Measurements from ENCODE around the gene PPP2R2B. TPM values are rescaled to one million over a fixed set of nuclear protein-coding genes. Genes with fewer than 3 reads are reported as not detected.

Gene PPP2R2B
- total RNA-seq, 1 donor from 2014 or later: 0.35 TPM

- H3K27me3 Mint-ChIP-seq (ENCODE audit: low read depth): peaks cover 10% of the 10 kb centered on the region
- no peak overlapping the region for H3K4me3 Mint-ChIP-seq (ENCODE audit: unreplicated experiment)
- DNase-seq (ENCODE audit: low spot score): no peak
- H3K9me3 Mint-ChIP-seq (ENCODE audit: low read depth): peaks cover 2% of the 10 kb centered on the region
- no peaks in the 10 kb centered on the region for H3K4me1 Mint-ChIP-seq (ENCODE audit: low read depth)
- H3K36me3 Mint-ChIP-seq (ENCODE audit: low read depth): no peaks in the 10 kb centered on the region
- H3K27ac Mint-ChIP-seq (ENCODE audit: unreplicated experiment): no peak overlapping the region
- TF ChIP-seq CTCF (IDR thresholded peaks at IDR 0.05): no peak
Measured at GRCh38 chr5:146828385-146828784, 50.2 kb downstream of the PPP2R2B start.

- Mint-ChIP-seq H3K4me3 (ENCODE audit: unreplicated experiment) (no peak overlapping the region), H3K27ac (ENCODE audit: unreplicated experiment) (no peak overlapping the region), H3K4me1 (ENCODE audit: low read depth) (no peaks in the 10 kb centered on the region), H3K9me3 (ENCODE audit: low read depth) (peaks cover 2% of the 10 kb centered on the region), H3K27me3 (ENCODE audit: low read depth) (peaks cover 10% of the 10 kb centered on the region), H3K36me3 (ENCODE audit: low read depth) (no peaks in the 10 kb centered on the region)
- DNase-seq (ENCODE audit: low spot score): no peak
- no peak for TF ChIP-seq CTCF (IDR thresholded peaks at IDR 0.05)
Measured at GRCh38 chr5:146827901-146828300, 50.7 kb downstream of the PPP2R2B start.

- Mint-ChIP-seq H3K9me3 (ENCODE audit: low read depth) (peaks cover 2% of the 10 kb centered on the region), H3K27me3 (ENCODE audit: low read depth) (peaks cover 15% of the 10 kb centered on the region), H3K36me3 (ENCODE audit: low read depth) (no peaks in the 10 kb centered on the region), H3K4me1 (ENCODE audit: low read depth) (no peaks in the 10 kb centered on the region), H3K4me3 (ENCODE audit: unreplicated experiment) (no peak overlapping the region), H3K27ac (ENCODE audit: unreplicated experiment) (no peak overlapping the region)
- DNase-seq (ENCODE audit: low spot score): no peak
- no peak for TF ChIP-seq CTCF (IDR thresholded peaks at IDR 0.05)
Measured at GRCh38 chr5:146825033-146825432, 53.5 kb downstream of the PPP2R2B start.

- no peak overlapping the region for H3K27ac Mint-ChIP-seq (ENCODE audit: unreplicated experiment)
- H3K27me3 Mint-ChIP-seq (ENCODE audit: low read depth): peaks cover 17% of the 10 kb centered on the region
- H3K36me3 Mint-ChIP-seq (ENCODE audit: low read depth): no peaks in the 10 kb centered on the region
- no peaks in the 10 kb centered on the region for H3K4me1 Mint-ChIP-seq (ENCODE audit: low read depth)
- no peak for TF ChIP-seq CTCF (IDR thresholded peaks at IDR 0.05)
- peaks cover 2% of the 10 kb centered on the region for H3K9me3 Mint-ChIP-seq (ENCODE audit: low read depth)
- no peak overlapping the region for H3K4me3 Mint-ChIP-seq (ENCODE audit: unreplicated experiment)
- DNase-seq (ENCODE audit: low spot score): no peak
Measured at GRCh38 chr5:146821732-146822131, 56.8 kb downstream of the PPP2R2B start.

- H3K4me3 Mint-ChIP-seq (ENCODE audit: unreplicated experiment): no peak overlapping the region
- H3K36me3 Mint-ChIP-seq (ENCODE audit: low read depth): no peaks in the 10 kb centered on the region
- TF ChIP-seq CTCF (IDR thresholded peaks at IDR 0.05): no peak
- peaks cover 15% of the 10 kb centered on the region for H3K27me3 Mint-ChIP-seq (ENCODE audit: low read depth)
- H3K4me1 Mint-ChIP-seq (ENCODE audit: low read depth): no peaks in the 10 kb centered on the region
- peaks cover 2% of the 10 kb centered on the region for H3K9me3 Mint-ChIP-seq (ENCODE audit: low read depth)
- no peak for DNase-seq (ENCODE audit: low spot score)
- no peak overlapping the region for H3K27ac Mint-ChIP-seq (ENCODE audit: unreplicated experiment)
Measured at GRCh38 chr5:146820987-146821386, 57.6 kb downstream of the PPP2R2B start.
